GM19328 (cell line): ENCODE measurements around the gene PHOX2A.
"Not testable (repeated sequence)": the region's sequence is repeated elsewhere in the genome, so short reads cannot be mapped to it uniquely, and the experiment has no call there.

Experiments used
- ATAC-seq: cut with Tn5 transposase; IDR thresholded peaks from one replicate; pipeline ENCODE4 v1.9.1; 2021; ENCODE audit warnings: mild to moderate bottlenecking, moderate library complexity; ENCODE audit not compliant: unreplicated experiment

Gene PHOX2A

GRCh38 chr11:72244060-72244360 is at the start of gene PHOX2A:
PHOX2A (minus strand) TSS chr11:72244176; CDS start chr11:72244004, 172 bp downstream.
- ATAC-seq = no peak

- ATAC-seq = no peak
Measured at GRCh38 chr11:72293391-72293790, 49.4 kb upstream of the PHOX2A start.

- ATAC-seq = no peak
Measured at GRCh38 chr11:72292106-72292785, 48.3 kb upstream of the PHOX2A start.

GRCh38 chr11:72290741-72291140 is 46.8 kb upstream of the PHOX2A start:
- ATAC-seq = not testable (repeated sequence)

- ATAC-seq = no peak
Measured at GRCh38 chr11:72287293-72287692, 43.3 kb upstream of the PHOX2A start.

GRCh38 chr11:72283947-72284346 is 40.0 kb upstream of the PHOX2A start:
- no peak for ATAC-seq

GRCh38 chr11:72280726-72281315 is 36.8 kb upstream of the PHOX2A start:
- ATAC-seq = no peak

GRCh38 chr11:72280037-72280436 is 36.1 kb upstream of the PHOX2A start:
- ATAC-seq = no peak

GRCh38 chr11:72278905-72279304 is 34.9 kb upstream of the PHOX2A start:
- no peak for ATAC-seq

GRCh38 chr11:72274435-72274834 is 30.5 kb upstream of the PHOX2A start:
- no peak for ATAC-seq

- no peak for ATAC-seq
Measured at GRCh38 chr11:72271980-72272379, 28.0 kb upstream of the PHOX2A start.

GRCh38 chr11:72267956-72268617 is 24.1 kb upstream of the PHOX2A start:
- ATAC-seq = no peak

- ATAC-seq = not testable (repeated sequence)
Measured at GRCh38 chr11:72266960-72267359, 23.0 kb upstream of the PHOX2A start.

- ATAC-seq = no peak
Measured at GRCh38 chr11:72265951-72266350, 22.0 kb upstream of the PHOX2A start.

- no peak for ATAC-seq
Measured at GRCh38 chr11:72263361-72263760, 19.4 kb upstream of the PHOX2A start.

- ATAC-seq = no peak
Measured at GRCh38 chr11:72260574-72260973, 16.6 kb upstream of the PHOX2A start.

GRCh38 chr11:72259490-72259889 is 15.5 kb upstream of the PHOX2A start:
- no peak for ATAC-seq

- no peak for ATAC-seq
Measured at GRCh38 chr11:72257570-72257969, 13.6 kb upstream of the PHOX2A start.

- ATAC-seq = no peak
Measured at GRCh38 chr11:72254299-72254993, 10.5 kb upstream of the PHOX2A start.

GRCh38 chr11:72253392-72253791 is 9.4 kb upstream of the PHOX2A start:
- ATAC-seq = no peak

- ATAC-seq = no peak
Measured at GRCh38 chr11:72251614-72252013, 7.6 kb upstream of the PHOX2A start.
